ENCODE measurements around the gene SCNN1B.
"Not testable (repeated sequence)": the region's sequence is repeated elsewhere in the genome, so short reads cannot be mapped to it uniquely, and the experiment has no call there.

SCNN1B gene

DNA sequence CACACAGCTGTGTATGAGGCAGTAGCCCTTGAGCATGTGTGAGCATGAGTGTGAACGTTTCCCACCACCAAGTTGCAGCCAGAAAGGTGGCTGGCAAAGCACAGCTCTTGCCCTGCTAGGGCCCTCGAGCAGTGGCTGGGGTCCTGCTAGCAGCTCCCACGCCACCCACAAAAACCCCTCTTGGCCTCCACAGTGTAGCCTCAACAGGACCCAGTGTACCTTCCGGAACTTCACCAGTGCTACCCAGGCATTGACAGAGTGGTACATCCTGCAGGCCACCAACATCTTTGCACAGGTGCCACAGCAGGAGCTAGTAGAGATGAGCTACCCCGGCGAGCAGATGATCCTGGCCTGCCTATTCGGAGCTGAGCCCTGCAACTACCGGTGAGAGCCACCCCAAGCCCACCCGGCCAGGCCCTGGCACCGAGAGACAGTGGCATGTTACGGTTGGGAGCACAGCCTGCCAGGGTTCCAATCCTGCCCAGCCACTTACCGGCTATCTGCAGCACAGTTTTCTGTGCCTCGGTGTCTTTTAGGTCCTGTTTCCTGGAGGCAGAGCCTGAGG is 53.1 kb downstream of the SCNN1B start:
- no peak for DNase-seq (ENCODE audit: low read depth in 3 of 3)

DNA sequence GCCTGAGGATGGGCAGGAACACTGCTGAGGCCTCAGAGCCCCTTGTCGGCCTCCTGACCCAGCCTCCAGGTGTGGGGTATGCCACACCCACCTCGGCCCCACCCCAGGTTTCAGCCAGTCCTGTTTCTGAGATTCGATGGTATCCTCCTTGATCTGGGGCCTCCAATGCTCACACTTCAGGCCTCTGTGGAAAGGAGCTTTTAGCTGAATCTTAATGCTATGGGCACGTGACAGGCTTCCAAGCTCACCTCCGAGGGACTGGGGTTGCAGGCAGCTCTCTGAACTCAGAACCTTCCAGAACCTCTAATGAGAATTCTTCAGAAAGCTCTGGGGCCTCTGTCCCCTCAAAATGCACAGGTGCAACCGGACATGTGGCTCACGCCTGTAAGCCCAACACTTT is 54.8 kb downstream of the SCNN1B start:
- DNase-seq (ENCODE audit: low read depth in 3 of 3) = no peak

DNA sequence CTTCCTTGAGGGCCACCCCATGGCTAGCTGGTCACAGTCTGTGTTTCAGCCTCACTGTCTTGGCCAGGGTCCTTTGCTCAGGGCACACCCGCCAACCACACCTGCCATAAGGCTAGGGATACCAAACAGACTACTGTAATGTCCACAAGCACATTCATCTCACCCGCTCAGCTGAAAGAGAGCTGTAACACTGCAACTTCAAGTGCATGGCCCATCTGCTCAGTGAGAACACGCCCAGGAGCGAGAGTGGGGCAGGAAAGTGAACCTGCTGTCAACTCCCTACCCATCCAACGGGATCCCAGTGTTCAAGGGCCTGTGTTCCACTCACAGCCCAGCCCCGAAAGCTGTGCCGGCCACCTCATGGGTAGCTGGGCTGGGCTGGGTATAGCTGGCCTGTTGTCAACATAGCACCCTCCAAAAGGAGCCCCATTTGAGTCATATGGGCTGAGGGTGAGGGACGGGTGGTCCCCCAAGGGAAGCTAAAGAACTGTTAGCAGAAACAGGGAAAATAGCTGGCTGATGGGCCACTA is 55.7 kb downstream of the SCNN1B start:
- DNase-seq (ENCODE audit: low read depth in 3 of 3) = no peak

DNA sequence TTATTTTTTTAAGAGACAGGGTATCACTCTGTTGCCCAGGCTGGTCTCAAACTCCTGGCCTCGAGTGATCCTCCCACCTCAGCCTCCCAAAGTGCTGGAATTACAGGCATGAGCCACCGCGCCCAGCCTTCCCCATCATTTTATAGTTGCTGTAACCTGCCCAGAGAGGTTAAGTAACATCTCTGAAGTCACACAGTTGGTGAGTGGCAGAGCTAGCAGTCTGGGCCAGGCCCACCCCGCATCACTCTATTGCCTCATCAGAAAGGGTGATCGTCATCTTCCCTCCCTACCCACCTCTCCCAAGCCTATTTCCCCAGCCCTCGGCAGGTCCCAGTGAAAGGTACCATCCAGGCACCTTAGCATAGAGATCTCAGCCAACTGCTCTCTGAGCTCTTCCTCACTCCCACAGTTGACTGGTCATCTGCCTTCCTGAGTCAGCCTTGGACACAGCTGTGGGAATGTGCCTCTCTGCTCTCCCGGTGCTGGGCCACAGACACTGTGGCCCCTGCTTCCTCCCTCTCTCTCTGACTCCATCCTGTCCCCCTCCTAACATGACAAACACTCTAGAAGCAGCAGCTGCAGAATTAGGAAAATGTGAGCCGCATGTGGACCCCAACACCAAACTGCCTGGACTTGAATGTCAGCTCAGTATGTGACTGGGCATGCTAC is 57.1 kb downstream of the SCNN1B start:
- DNase-seq (ENCODE audit: low read depth in 3 of 3) = no peak

DNA sequence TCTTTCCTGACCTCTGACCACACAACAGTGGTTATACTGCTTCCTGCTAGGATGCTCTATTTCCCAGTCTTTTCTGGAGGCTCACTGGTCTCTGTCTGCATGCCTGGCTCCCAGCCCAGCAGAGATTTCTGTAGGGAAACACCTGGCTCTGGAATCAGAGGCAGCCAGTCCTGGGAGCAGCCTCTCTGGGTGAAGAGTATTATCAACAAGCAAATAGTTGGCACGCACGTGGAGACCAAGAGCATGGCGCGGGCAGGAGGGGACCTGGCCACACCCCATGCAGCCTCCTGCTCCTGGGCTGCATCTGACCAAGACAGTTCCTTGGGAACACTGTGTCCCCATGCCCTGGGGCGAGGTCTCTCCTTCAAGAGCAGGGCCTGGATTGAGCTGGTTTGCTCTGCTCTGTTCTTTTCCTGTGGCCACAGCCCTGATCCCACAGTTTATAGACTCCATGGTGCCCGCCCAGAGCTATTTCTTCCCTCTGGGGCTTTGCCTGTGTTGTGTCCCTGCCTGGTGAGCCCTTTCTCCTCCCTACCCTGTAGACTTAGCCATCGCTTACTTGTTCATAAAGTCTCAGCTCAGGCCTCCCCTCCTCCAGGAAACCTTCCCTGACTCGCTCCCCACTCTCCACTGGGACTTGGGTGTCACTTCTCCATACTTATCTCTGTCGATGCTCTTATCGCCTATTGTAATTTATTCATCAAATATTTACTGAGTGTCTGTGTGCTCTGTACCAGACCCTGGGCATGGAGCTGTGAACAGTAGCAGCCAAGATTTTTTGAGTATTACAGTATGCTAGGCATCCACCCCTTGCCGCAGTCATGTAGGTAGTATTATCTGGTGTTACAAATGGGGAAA is 60.6 kb downstream of the SCNN1B start:
- no peak for DNase-seq (ENCODE audit: low read depth in 3 of 3)

DNA sequence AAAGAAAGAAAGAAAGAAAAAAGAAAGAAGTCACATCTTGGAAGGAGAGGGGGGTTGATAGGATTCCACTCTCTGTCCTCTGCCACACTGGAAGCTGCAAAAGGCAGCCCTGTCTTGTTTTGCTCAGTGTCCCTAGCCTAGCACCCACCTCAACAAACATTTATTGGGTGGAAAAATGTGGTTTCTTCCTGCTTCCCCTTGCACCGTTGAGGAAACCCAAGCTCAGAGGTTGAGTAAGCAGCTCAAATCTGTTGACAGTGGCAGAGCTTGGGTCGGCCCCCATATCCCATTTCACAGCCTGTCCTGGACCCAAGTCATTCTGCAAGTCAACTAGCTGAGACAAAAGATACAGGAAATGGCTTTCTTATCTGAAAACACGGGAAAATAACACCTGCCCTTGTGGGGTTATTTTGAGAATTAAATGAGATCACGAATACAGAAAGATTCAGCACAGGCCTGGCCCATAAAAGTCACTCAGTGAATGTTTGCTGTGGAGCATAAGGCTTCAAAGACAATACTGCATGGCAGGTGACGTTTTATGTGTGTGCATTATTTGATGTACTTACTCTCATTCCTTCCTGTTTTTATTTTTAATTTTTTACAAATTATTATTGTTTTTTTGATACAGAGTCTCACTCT is 63.6 kb downstream of the SCNN1B start:
- DNase-seq (ENCODE audit: low read depth in 3 of 3) = no peak

DNA sequence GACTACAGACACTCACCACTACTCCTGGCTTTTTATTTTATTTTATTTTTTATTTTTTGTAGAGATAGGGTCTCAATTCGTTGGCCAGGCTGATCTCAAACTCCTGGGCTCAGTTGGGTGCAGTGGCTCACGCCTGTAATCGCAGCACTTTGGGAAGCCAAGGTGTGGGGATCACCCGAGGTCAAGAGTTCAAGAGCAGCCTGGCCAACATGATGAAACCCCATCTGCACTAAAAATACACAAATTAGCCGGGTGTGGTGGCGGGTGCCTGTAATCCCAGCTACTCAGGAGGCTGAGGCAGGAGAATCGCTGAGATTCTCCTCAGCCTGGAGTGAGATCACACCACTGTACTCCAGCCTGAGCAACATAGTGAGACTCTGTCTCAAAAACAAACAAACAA is 64.2 kb downstream of the SCNN1B start:
- DNase-seq (ENCODE audit: low read depth in 3 of 3) = not testable (repeated sequence)

DNA sequence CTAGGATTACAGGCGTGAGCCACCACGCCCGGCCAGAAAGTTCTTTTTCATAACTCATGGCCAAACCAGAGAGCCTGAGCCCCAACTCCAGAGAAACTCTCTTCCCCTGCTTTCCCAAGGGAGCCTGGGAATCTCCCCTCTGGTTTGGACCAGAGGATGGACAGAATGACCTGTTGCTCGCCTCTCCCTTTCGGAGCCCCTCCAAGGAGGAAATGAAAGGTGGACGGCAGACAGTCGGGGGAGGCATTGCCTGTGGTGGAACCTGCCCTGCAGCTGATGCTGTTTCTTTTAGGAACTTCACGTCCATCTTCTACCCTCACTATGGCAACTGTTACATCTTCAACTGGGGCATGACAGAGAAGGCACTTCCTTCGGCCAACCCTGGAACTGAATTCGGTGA is 65.5 kb downstream of the SCNN1B start:
- DNase-seq (ENCODE audit: low read depth in 3 of 3) = no peak

DNA sequence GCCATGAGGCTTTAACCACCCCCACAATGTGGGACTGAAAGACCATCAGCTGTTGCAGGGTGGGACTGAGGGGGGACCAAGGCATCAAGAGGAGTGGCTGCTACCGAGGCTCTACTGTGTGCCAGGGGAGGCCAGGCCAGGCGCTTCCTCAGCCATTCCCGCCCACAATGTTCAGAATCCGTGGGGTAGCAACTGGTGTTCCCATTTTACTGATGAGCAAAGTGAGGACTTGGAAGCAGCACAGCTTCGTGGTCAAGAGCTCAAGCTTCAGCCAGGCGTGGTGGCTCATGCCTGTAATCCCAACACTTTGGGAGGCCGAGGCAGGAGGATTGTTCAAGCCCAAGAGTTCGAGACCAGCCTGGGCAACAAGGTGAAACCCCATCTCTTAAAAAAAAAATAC is 65.9 kb downstream of the SCNN1B start:
- no peak for DNase-seq (ENCODE audit: low read depth in 3 of 3)

DNA sequence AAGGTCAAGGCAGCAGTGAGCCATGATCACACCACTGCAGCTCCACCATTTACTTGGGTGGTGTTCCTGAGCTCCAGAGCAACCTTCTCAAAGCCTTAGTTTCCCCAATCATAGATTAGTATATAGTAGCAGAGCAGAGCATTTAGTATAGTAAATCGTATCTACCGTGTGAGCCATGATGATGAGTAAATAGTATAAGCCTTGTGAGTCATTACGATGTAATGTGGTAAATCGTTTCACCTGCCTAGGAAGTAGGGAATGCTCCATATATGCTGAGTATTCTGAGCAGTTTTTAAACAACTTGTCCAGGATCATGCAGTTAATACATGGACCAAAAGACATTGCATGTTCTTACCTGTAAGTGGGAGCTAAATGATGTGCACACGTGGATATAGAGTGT is 66.4 kb downstream of the SCNN1B start:
- no peak for DNase-seq (ENCODE audit: low read depth in 3 of 3)

DNA sequence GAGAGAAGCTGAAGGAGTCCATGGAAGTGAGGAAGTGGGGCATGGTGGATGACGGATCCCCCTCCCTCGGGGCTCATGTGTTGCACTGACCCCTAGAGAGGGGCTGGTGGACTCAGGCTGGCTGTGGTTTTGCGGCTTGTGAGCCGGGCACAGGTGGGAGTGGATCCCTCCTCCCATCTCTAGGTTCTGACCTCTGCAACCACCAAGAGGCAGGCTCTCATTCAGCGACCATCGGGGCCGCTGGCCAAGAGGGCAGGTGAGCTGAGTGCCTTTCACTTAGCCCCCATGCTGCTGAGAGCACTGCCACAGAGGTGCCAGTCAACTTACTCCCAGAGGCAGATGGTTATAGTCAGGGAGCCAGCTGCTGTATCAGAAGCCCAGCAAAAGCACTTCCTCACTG is 67.3 kb downstream of the SCNN1B start:
- no peak for DNase-seq (ENCODE audit: low read depth in 3 of 3)

DNA sequence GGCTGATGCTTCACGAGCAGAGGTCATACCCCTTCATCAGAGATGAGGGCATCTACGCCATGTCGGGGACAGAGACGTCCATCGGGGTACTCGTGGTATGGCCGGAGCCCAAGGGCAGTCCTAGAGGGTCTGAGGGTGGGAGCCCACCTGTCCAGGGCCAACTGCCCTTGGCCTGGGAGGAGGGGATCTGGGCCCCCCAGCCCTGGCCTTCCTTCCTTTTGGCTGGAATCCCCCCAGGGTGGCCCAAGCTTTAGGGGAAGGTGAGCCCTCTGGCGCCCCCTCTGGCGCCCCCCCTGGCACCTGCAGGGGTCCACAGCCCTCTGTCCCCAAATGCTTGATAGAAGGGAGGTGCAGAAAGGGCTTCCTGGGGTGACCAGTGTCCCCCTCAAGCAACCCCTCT is 69.3 kb downstream of the SCNN1B start:
- DNase-seq (ENCODE audit: low read depth in 3 of 3) = no peak

DNA sequence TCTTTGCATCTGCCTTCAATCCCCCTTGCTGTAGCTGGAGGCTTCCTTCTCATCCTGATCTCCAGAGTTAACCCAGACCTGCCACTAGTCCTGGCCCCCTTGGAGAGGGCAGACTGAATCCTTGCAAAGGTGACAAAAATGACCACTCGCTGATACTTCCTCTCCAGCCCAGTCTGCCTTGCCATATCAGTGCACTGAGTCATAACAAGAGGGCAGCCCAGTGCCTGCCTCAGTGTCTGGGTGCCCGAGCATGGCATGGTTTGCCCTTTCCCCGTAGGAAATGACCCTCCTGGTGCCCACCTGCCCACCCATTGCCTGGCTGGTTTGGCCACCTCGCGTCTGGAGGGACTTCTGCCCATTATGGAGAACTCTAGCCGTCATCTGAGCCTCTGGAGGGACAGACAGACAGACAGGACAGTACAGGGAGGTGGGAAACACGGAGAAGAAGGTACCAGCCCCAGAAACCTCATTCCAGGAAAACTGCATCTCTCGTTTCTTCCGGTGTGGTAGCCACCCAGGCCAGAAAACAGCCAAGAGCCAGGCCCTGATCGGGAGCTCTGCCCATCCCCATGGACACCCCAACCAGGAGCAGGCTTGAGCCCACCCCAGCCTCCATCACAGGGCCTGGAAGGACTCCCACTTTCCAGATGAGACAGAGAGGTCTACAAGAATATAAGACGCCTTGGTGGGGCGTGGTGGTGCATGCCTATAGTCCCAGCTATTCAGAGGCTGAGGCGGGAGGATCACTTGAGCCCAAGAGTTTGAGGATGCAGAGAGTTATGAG is 71.5 kb downstream of the SCNN1B start:
- DNase-seq (ENCODE audit: low read depth in 3 of 3) = no peak

DNA sequence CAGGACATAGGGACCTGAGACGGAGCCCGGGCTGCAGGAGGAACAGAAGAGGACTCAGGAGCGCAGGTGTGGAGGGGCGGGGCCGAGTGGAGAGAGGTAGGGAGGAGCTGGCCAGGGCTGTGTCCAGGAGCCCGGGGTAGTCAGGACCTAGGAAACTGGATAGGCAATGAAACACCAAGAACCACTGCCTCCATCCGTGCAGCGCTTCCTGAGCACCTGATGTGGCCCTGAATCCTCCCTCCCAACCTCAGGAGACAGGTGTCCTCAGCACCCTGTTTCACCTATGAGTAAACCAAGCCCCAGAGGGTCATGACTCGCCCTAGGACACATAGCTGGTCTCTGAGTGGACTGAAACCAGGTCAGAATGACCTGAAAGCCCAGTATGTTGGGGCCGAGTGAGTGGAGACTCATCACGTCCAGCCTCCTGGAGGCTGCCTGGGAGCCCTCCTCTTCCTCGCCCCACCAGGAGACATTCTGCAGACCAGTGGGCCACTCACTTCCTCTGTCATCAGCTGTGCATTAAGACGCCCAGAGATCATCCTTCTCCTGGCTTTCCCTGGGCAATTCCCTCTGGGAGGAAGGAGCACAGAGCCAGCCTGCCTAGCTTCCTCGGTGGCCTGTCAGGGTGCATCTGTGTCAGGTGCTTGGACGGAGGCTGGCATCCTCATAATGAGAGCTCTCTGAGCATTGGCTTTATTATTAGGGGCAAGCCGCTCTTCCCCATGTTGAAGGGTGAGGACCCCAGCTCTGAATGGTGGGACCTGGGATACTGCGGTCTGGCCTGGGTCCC is 72.8 kb downstream of the SCNN1B start:
- DNase-seq (ENCODE audit: low read depth in 3 of 3) = no peak

DNA sequence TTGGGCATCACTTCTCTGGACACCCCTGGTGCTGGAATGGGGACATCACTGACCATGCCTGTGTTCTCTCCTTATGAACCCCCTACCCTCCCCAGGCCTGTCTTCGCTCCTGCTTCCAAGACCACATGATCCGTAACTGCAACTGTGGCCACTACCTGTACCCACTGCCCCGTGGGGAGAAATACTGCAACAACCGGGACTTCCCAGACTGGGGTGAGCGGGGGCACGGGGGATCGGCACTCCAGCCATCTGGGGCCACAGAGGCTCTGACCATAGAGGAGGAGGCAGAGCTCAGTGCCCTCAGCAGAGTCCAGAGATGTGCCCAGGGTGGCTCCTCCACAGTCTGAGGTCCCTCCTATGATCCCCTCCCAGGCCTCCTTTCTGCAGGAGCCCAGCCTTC is 73.5 kb downstream of the SCNN1B start:
- DNase-seq (ENCODE audit: low read depth in 3 of 3) = no peak

DNA sequence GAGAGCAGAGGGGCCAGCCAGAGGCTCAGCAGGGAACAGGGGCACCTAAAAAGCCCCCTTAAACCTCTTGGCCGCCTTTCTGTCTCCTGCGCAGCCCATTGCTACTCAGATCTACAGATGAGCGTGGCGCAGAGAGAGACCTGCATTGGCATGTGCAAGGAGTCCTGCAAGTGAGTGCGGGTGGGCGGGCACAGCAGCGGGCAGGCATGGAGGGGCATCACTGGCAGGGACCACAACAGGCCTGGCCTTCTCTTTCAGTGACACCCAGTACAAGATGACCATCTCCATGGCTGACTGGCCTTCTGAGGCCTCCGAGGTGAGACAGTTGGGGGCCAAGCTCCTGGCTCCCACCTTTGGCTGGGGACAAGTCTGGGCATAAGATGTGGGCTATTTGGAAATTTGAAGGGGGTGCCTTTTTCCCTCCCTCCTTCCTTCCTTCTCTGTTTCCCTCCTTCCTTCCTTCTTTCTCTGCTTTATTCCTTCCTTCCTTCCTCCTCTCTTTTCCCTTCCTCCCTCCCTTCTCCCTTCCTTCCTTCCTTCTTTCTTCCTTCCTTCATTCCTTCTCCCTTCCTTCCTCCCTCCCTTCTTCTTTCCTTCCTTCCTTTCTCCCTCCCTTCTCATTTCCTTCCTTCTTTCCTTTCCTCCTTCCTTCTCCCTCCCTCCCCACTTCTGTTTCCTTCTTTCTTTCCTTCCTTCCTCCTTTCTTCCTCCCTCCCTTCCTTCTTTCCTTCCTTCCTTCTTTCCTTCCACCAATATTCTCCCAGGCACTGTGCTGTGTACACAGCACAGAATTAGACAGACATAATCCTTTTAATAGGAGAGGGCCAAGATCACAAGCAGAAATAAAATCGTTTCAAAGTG is 75.2 kb downstream of the SCNN1B start:
- no peak for DNase-seq (ENCODE audit: low read depth in 3 of 3)

DNA sequence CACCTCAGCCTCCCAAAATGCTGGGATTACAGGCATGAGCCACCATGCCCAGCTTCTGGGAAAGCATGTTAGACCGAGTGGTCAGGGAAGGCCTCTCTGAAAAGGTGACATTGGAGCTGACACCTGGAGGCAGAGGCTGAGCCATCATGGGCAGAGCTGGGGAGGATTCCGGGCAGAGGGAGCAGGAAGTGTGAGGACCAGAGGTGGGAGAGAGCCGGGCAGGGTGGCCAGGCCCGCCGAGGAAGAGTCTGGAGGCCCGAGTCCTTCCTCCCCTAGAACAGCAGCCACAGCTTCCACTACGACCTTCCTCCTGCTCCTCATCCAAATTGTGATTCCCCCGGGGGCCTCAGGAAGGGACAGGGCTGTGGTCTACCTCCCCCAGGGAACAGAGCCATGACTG is 76.2 kb downstream of the SCNN1B start:
- no peak for DNase-seq (ENCODE audit: low read depth in 3 of 3)

DNA sequence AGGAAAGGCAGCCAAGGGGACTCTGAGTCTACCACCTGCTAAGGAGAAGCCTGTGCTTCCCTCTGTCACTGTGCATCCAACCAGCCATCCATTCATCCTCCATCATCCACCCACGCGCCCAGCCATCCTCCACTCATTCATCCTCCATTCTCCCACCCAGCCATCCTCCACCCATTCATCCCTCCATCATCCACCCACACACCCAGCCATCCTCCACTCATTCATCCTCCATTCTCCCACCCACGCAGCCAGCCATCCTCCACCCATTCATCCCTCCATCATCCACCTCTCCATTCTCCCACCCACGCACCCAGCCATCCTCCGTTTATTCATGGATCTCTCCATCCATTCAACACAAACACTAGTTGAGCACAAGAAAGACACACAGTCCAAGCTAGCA is 76.8 kb downstream of the SCNN1B start:
- no peak for DNase-seq (ENCODE audit: low read depth in 3 of 3)

DNA sequence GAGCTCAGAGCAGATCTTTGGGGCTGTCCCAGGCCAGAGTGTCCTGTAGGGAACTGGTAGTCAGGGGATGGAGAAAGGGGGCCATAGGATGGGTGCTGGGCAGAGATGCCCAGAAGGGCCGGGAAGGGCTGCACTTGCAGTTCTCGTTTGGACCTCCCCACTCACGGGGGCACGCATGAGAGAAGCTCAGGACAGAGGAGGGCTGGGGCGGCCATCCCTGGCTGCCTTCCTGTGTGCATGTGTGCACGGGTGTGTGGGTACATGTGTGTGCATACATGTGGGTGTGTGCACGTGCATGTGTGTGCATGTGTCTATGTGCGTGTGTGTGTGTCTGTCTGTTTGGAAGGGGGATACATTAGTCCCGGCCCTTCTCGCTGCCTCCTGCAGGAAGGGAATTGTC is 77.6 kb downstream of the SCNN1B start:
- no peak for DNase-seq (ENCODE audit: low read depth in 3 of 3)

DNA sequence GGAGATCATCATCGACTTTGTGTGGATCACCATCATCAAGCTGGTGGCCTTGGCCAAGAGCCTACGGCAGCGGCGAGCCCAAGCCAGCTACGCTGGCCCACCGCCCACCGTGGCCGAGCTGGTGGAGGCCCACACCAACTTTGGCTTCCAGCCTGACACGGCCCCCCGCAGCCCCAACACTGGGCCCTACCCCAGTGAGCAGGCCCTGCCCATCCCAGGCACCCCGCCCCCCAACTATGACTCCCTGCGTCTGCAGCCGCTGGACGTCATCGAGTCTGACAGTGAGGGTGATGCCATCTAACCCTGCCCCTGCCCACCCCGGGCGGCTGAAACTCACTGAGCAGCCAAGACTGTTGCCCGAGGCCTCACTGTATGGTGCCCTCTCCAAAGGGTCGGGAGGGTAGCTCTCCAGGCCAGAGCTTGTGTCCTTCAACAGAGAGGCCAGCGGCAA is 78.4 kb downstream of the SCNN1B start:
- DNase-seq (ENCODE audit: low read depth in 3 of 3) = no peak

All from stimulated activated CD4-positive, alpha-beta T cell treated with anti-CD3 and anti-CD28 coated beads, TNF-alpha, amount 100 ng/mL, for 24 hours (primary cell).